Mucosa of rectum (tissue), 2 donors: Measurements from ENCODE around the gene ATP2A2.

ENCODE experiments used
- H3K27ac ChIP-seq, 2 donors: one replicate each; pipeline ENCODE4 v1.7.0; 2013; ENCODE audit warnings: inconsistent platforms in 2 of 2, low read depth in 2 of 2, low read length in 2 of 2
- H3K27me3 ChIP-seq, 2 donors: one replicate each; pipeline ENCODE4 v1.7.0; 2013; ENCODE audit warnings: low read length in 2 of 2; ENCODE audit not compliant: control insufficient read depth in 2 of 2, insufficient read depth in 2 of 2
- H3K36me3 ChIP-seq, 2 donors: one replicate each; pipeline ENCODE4 v1.7.0; 2013; ENCODE audit warnings: low read length in 2 of 2; ENCODE audit not compliant: control insufficient read depth in 2 of 2, insufficient read depth in 2 of 2
- H3K4me1 ChIP-seq, 2 donors: one replicate each; pipeline ENCODE4 v1.7.0; 2013; ENCODE audit warnings: low read length in 2 of 2, mild to moderate bottlenecking in 1 of 2; ENCODE audit not compliant: control insufficient read depth in 2 of 2, insufficient read depth in 2 of 2
- H3K4me3 ChIP-seq, 2 donors: one replicate each; pipeline ENCODE4 v1.7.0; 2013; ENCODE audit warnings: low read length in 2 of 2
- H3K9ac ChIP-seq, 2 donors: one replicate each; pipeline ENCODE4 v1.7.0; 2013; ENCODE audit warnings: low read length in 2 of 2, low read depth in 1 of 2, mild to moderate bottlenecking in 1 of 2
- H3K9me3 ChIP-seq, 2 donors: one replicate each; pipeline ENCODE4 v1.7.0; 2013; ENCODE audit warnings: low read length in 2 of 2; ENCODE audit not compliant: control insufficient read depth in 2 of 2
- donor health status: healthy.
- donor health status: Normal muscosa, but diverticular disease.

ATP2A2 gene

DNA sequence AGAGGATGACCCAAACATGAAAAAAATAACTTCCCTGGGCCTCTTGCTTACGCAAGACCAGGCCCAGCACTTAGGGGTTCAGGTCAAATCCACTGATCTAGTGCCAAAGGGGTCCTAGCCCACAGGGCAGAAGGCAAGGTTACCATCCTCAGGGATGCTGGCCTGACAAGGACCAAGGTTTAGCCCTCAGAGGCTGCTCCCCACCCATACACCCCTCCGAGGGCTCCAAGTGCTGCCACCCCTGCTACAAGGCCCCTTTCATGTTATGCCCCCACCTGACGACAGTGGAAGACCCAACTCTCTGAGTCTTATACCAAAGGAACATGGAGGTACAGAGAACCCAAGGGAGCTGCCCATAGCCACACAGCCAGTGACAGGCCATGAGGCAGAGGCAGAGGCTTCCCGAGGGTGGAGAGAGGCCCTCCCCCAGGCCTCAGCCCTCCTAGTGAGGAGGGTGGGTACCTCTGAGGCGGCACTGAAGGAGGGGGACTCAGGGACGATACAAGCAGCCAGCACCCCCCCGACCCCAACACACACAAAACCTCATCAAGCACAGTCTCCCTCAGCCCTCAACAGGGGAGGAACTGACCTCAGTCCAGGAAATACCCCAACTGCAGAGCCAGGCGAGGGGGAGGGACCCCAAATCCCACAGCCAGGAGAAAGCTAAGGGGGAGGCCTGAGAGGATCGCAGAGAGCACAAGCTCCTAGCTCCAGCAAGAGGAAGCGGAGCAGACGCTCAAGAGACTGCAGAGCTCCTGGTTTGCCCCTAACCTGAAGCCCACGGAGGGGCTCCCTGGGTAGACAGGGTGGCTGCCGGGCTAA lies 85.5 kb downstream of the ATP2A2 start:
- peaks cover 0 to 10% of the 10 kb centered on the region in 2 donors for H3K4me1 ChIP-seq
- peaks cover 0 to under 1% of the 10 kb centered on the region in 2 donors for H3K36me3 ChIP-seq
- H3K27ac ChIP-seq = peak overlapping the region; percentile 25 to 56
- H3K9ac ChIP-seq = no peak overlapping the region
- no peak overlapping the region for H3K4me3 ChIP-seq
- H3K27me3 ChIP-seq = no peaks in the 10 kb centered on the region
- H3K9me3 ChIP-seq = no peaks in the 10 kb centered on the region

DNA sequence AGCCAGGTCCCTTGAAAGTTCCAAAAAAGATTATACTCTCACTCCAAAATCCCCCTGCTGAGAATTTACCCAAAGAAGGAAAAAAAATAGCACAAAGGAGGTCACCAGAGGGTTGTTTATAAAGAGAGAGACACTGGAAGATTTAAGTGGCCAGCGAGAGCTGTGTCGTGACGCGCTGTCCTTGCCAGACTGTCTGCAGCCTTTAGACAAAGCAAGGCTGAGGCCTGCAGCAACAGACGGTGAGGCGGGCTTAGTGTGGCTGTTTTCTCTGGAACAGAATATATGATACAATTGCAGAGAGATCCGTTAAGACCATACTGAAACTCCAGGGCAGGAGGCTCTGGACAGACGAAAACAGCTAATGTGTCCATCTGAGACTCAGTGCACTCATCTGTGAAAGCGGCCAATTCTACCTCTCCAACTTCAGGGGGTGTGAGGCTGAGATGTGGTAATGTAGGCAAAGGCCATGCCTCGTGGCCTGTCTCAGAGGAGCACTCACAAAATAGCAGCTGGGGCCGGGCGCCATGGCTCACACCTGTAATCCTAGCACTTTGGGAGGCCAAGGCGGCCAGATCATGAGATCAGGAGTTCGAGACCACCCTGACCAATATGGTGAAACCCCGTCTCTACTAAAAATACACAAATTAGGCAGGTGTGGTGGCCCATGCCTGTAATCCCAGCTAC lies 86.3 kb downstream of the ATP2A2 start:
- peak overlapping the region; percentile 25 to 58 for H3K27ac ChIP-seq
- H3K36me3 ChIP-seq = peaks cover 5 to 8% of the 10 kb centered on the region in 2 donors
- peaks cover 0 to 10% of the 10 kb centered on the region in 2 donors for H3K4me1 ChIP-seq
- H3K9me3 ChIP-seq = no peaks in the 10 kb centered on the region
- no peak overlapping the region for H3K4me3 ChIP-seq
- H3K9ac ChIP-seq = no peak overlapping the region
- H3K27me3 ChIP-seq = no peaks in the 10 kb centered on the region

GRCh38 chr12:110369992-110370391 lies 88.9 kb downstream of the ATP2A2 start:
- Histone ChIP-seq H3K36me3 (peaks cover 25 to 29% of the 10 kb centered on the region in 2 donors), H3K9me3 (no peaks in the 10 kb centered on the region), H3K27ac (no peak overlapping the region), H3K4me3 (no peak overlapping the region), H3K27me3 (no peaks in the 10 kb centered on the region), H3K4me1 (peaks cover 0 to 10% of the 10 kb centered on the region in 2 donors), H3K9ac (no peak overlapping the region)

GRCh38 chr12:110370732-110371231 lies 89.7 kb downstream of the ATP2A2 start:
- no peak overlapping the region for H3K4me3 ChIP-seq
- no peaks in the 10 kb centered on the region for H3K9me3 ChIP-seq
- peaks cover 0 to 10% of the 10 kb centered on the region in 2 donors for H3K4me1 ChIP-seq
- H3K27ac ChIP-seq = no peak overlapping the region
- no peaks in the 10 kb centered on the region for H3K27me3 ChIP-seq
- H3K9ac ChIP-seq = no peak overlapping the region
- H3K36me3 ChIP-seq = peaks cover 31 to 36% of the 10 kb centered on the region in 2 donors

DNA sequence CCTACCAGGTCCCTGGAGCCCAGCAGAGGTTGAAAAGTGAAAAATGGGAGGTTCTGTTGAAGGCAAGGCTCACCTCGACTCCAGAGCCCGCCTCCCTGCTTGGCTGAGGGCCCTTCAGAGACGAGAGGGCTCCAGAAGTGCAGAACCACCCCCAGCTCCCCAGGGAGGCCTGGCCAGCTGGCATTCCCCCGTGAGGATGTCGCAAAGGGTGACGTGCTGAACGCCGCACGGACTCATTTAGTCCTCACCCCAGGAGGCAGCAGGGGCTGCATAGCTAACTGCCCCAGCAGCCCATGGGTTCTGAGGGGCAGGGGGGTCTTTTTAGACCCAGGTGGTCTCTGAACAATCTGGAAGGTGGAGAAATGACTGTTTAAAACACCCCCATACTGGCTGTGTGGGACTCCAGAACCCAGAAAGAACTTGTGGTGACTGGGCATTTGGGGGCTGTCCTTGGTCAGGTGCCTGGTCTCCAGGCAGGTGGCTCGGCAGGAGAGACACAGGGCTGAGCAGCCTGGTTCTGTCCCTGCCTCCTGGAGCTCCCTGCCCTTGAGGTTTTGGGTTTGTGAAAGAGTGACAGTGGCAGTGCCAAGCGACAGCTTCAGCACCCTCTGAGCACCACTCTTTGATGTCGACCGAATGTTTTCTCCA lies 90.5 kb downstream of the ATP2A2 start:
- Histone ChIP-seq H3K9ac (no peak overlapping the region), H3K4me1 (peaks cover 0 to 7% of the 10 kb centered on the region in 2 donors), H3K4me3 (no peak overlapping the region), H3K27me3 (no peaks in the 10 kb centered on the region), H3K9me3 (no peaks in the 10 kb centered on the region), H3K36me3 (peaks cover 35 to 42% of the 10 kb centered on the region in 2 donors), H3K27ac (no peak overlapping the region)

DNA sequence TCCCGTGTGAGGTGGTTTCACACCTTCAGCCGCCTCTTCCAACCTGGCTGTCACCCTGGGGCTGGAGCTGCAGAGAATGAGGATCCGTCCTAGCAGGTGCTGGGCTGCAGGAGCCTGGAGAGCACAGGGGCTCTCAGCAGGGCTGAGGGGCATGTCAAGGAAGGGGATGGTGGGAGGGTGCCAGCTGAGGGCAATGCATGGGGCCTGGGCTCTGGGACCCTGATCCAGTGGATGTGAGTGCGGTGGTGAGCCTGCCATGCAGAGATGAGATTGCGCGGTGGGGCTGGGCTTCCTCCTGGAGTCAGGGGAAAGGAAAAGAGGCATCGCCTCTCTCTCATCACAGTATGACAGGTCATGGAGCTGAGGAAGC lies 91.0 kb downstream of the ATP2A2 start:
- H3K36me3 ChIP-seq = peaks cover 35 to 44% of the 10 kb centered on the region in 2 donors
- H3K4me1 ChIP-seq = peaks cover 0 to 3% of the 10 kb centered on the region in 2 donors
- no peak overlapping the region for H3K4me3 ChIP-seq
- H3K9ac ChIP-seq = no peak overlapping the region
- H3K27me3 ChIP-seq = no peaks in the 10 kb centered on the region
- no peak overlapping the region for H3K27ac ChIP-seq
- H3K9me3 ChIP-seq = no peaks in the 10 kb centered on the region

GRCh38 chr12:110373025-110373424 lies 92.0 kb downstream of the ATP2A2 start:
- H3K27me3 ChIP-seq = no peaks in the 10 kb centered on the region
- peaks cover 42 to 52% of the 10 kb centered on the region in 2 donors for H3K36me3 ChIP-seq
- no peaks in the 10 kb centered on the region for H3K9me3 ChIP-seq
- H3K4me3 ChIP-seq = no peak overlapping the region
- no peak overlapping the region for H3K9ac ChIP-seq
- H3K4me1 ChIP-seq = peaks cover 0 to 3% of the 10 kb centered on the region in 2 donors
- peak overlapping the region in 1 of 2 donors; percentile 11 for H3K27ac ChIP-seq

DNA sequence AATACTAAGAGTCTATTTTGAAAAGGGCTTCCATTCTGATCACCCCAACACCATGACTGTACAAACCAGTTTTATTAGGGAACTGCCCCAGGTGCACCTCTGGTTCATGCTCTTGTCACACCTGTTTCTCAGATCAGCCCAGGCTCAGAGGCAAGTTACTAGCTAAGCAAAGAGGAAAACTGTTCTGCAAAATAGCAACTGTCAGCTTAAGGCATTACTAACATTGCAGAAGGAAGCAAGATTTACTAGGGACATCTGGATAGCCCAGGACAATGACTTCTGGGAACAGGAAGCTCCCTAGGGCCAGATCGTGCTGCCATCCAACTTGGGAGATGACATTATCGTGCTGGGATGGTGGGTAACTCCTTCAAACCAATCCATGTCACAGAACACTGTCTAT lies 92.4 kb downstream of the ATP2A2 start:
- peak overlapping the region in 1 of 2 donors; percentile 11 for H3K27ac ChIP-seq
- peaks cover 45 to 55% of the 10 kb centered on the region in 2 donors for H3K36me3 ChIP-seq
- H3K4me3 ChIP-seq = no peak overlapping the region
- H3K9ac ChIP-seq = no peak overlapping the region
- no peaks in the 10 kb centered on the region for H3K27me3 ChIP-seq
- H3K4me1 ChIP-seq = peaks cover 0 to 3% of the 10 kb centered on the region in 2 donors
- H3K9me3 ChIP-seq = no peaks in the 10 kb centered on the region

DNA sequence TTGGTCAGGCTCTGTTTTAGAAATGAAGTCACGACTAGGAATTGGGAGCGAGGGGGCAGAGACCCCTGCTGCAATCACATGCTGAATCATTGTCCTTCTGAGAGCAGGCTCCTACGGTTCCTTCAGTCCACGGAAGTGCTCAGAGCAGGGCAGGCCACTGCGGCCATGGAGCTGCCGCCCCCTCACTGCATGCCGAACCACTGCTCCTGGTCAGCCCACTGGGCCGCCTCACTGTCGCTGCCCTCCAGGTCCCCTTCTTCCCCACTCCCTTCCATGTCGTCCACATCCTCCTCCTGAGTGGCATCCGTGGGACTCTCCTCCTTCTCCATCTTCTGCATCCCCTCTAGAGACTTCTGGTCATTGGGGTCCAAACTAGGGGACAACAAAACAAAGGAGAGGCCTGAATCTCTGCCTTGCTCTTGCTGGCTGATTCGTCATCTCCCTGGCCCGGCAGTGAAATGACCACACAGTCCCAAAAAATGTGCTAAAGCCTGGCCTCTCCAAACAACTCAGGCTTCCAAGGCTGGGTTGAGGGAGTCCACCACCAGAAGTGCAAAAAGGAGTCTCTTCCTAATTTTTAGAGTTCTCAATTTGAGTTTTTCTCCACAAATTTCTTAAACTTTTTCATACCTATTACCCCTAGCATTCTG lies 93.0 kb downstream of the ATP2A2 start:
- peaks cover 0 to 3% of the 10 kb centered on the region in 2 donors for H3K4me1 ChIP-seq
- H3K36me3 ChIP-seq = peaks cover 48 to 58% of the 10 kb centered on the region in 2 donors
- no peak overlapping the region for H3K4me3 ChIP-seq
- H3K9me3 ChIP-seq = no peaks in the 10 kb centered on the region
- no peak overlapping the region for H3K9ac ChIP-seq
- no peak overlapping the region for H3K27ac ChIP-seq
- no peaks in the 10 kb centered on the region for H3K27me3 ChIP-seq
